Activated T-helper 2 cell treated with anti-CD3 and anti-CD28 coated beads, Interferon-gamma antibody, Interleukin-2, Interleukin-4, amounts not matched to agents 10 μg/mL and 5 μg/mL and 100 μg/mL, durations not matched to agents 14 hours and 24 hours and 36 hours (primary cell): ENCODE results near the gene CDK14. TPM values are rescaled to one million over a fixed set of nuclear protein-coding genes. Genes with fewer than 3 reads are reported as not detected.

ENCODE experiments used
- DNase-seq: peaks from one replicate; pipeline ENCODE4 v3.0.0; 2021; ENCODE audit warnings: low spot score
- H3K27ac Mint-ChIP-seq: one replicate; pipeline ENCODE4 v1.8.0; 2021; ENCODE audit warnings: mixed read lengths
- H3K27me3 Mint-ChIP-seq: one replicate; pipeline ENCODE4 v1.8.0; 2021; ENCODE audit warnings: low read depth, mixed read lengths
- H3K36me3 Mint-ChIP-seq: one replicate; pipeline ENCODE4 v1.8.0; 2021; ENCODE audit warnings: low read depth, mixed read lengths
- H3K4me1 Mint-ChIP-seq: one replicate; pipeline ENCODE4 v1.8.0; 2021; ENCODE audit warnings: low read depth, mixed read lengths
- H3K4me3 Mint-ChIP-seq: one replicate; pipeline ENCODE4 v1.8.0; 2021; ENCODE audit warnings: low read depth, mild to moderate bottlenecking, moderate library complexity, mixed read lengths
- H3K9me3 Mint-ChIP-seq: one replicate; pipeline ENCODE4 v1.8.0; 2021; ENCODE audit warnings: mixed read lengths
- intact Hi-C: fragments of 100-400 bp; cut with micrococcal nuclease; formaldehyde crosslinking; loops from one replicate; pipeline ENCODE4 v1.15.1; 2023
- total RNA-seq: library from RNA; stranded (reverse); gene quantifications from 2 replicates; pipeline ENCODE4 v1.2.3, GENCODE V29; 2022

CDK14 gene
- total RNA-seq, 1 donor from 2014 or later: 2.2 TPM

GRCh38 chr7:90705391-90706071, 109.4 kb downstream of the CDK14 start:
- no peaks in the 10 kb centered on the region for H3K9me3 Mint-ChIP-seq
- peaks cover 4% of the 10 kb centered on the region for H3K4me1 Mint-ChIP-seq
- H3K36me3 Mint-ChIP-seq: no peaks in the 10 kb centered on the region
- no peak overlapping the region for H3K4me3 Mint-ChIP-seq
- intact Hi-C loops: loop anchor here (10.0 kb wide), 1 partner anchor 329 kb away; no protein-coding TSS in a partner anchor
- H3K27ac Mint-ChIP-seq: no peak overlapping the region
- no peak for DNase-seq
- peaks cover 2% of the 10 kb centered on the region for H3K27me3 Mint-ChIP-seq

- no peaks in the 10 kb centered on the region for H3K36me3 Mint-ChIP-seq
- no peak for DNase-seq
- no peaks in the 10 kb centered on the region for H3K9me3 Mint-ChIP-seq
- no peaks in the 10 kb centered on the region for H3K4me1 Mint-ChIP-seq
- H3K4me3 Mint-ChIP-seq: no peak overlapping the region
- intact Hi-C loops: loop anchor here (10.0 kb wide), 1 partner anchor 329 kb away; no protein-coding TSS in a partner anchor
- peaks cover 2% of the 10 kb centered on the region for H3K27me3 Mint-ChIP-seq
- H3K27ac Mint-ChIP-seq: no peak overlapping the region
These were observed 110.1 kb downstream of the CDK14 start for GRCh38 chr7:90706072-90706716.

- Mint-ChIP-seq H3K4me3 (no peak overlapping the region), H3K4me1 (no peaks in the 10 kb centered on the region), H3K27me3 (no peaks in the 10 kb centered on the region), H3K36me3 (no peaks in the 10 kb centered on the region), H3K9me3 (no peaks in the 10 kb centered on the region), H3K27ac (no peak overlapping the region)
- intact Hi-C loops: loop anchor here (10.0 kb wide), 1 partner anchor 326 kb away; no protein-coding TSS in a partner anchor
- DNase-seq: no peak
These were observed 112.8 kb downstream of the CDK14 start for GRCh38 chr7:90708841-90709317.

GRCh38 chr7:90709501-90710465, 113.7 kb downstream of the CDK14 start:
- no peak overlapping the region for H3K4me3 Mint-ChIP-seq
- H3K9me3 Mint-ChIP-seq: no peaks in the 10 kb centered on the region
- H3K27me3 Mint-ChIP-seq: no peaks in the 10 kb centered on the region
- intact Hi-C loops: loop anchor here (10.0 kb wide), 1 partner anchor 325 kb away; no protein-coding TSS in a partner anchor
- H3K4me1 Mint-ChIP-seq: no peaks in the 10 kb centered on the region
- H3K27ac Mint-ChIP-seq: no peak overlapping the region
- no peaks in the 10 kb centered on the region for H3K36me3 Mint-ChIP-seq
- DNase-seq: no peak

- no peaks in the 10 kb centered on the region for H3K4me1 Mint-ChIP-seq
- H3K9me3 Mint-ChIP-seq: no peaks in the 10 kb centered on the region
- H3K4me3 Mint-ChIP-seq: no peak overlapping the region
- no peaks in the 10 kb centered on the region for H3K36me3 Mint-ChIP-seq
- no peaks in the 10 kb centered on the region for H3K27me3 Mint-ChIP-seq
- intact Hi-C loops: no loop called here
- no peak for DNase-seq
- no peak overlapping the region for H3K27ac Mint-ChIP-seq
These were observed 114.3 kb downstream of the CDK14 start for GRCh38 chr7:90710466-90710850.

GRCh38 chr7:90713628-90714027, 117.5 kb downstream of the CDK14 start:
- Mint-ChIP-seq H3K36me3 (no peaks in the 10 kb centered on the region), H3K4me3 (no peak overlapping the region), H3K9me3 (no peaks in the 10 kb centered on the region), H3K27me3 (no peaks in the 10 kb centered on the region), H3K27ac (no peak overlapping the region), H3K4me1 (no peaks in the 10 kb centered on the region)
- DNase-seq: no peak
- intact Hi-C loops: no loop called here

GRCh38 chr7:90715067-90715466, 118.9 kb downstream of the CDK14 start:
- Mint-ChIP-seq H3K36me3 (no peaks in the 10 kb centered on the region), H3K4me1 (no peaks in the 10 kb centered on the region), H3K4me3 (no peak overlapping the region), H3K9me3 (no peaks in the 10 kb centered on the region), H3K27ac (no peak overlapping the region), H3K27me3 (no peaks in the 10 kb centered on the region)
- intact Hi-C loops: no loop called here
- no peak for DNase-seq

GRCh38 chr7:90717296-90718060, 121.4 kb downstream of the CDK14 start:
- no peaks in the 10 kb centered on the region for H3K36me3 Mint-ChIP-seq
- intact Hi-C loops: no loop called here

GRCh38 chr7:90719155-90719554, 123.0 kb downstream of the CDK14 start:
- H3K9me3 Mint-ChIP-seq: no peaks in the 10 kb centered on the region
- H3K27ac Mint-ChIP-seq: no peak overlapping the region
- no peak overlapping the region for H3K4me3 Mint-ChIP-seq
- no peaks in the 10 kb centered on the region for H3K27me3 Mint-ChIP-seq
- no peaks in the 10 kb centered on the region for H3K4me1 Mint-ChIP-seq
- no peak for DNase-seq
- no peaks in the 10 kb centered on the region for H3K36me3 Mint-ChIP-seq
- intact Hi-C loops: no loop called here

More at GRCh38 chr7:90717296-90718060, 121.4 kb downstream of the CDK14 start:
- H3K4me3 Mint-ChIP-seq: no peak overlapping the region
- no peaks in the 10 kb centered on the region for H3K4me1 Mint-ChIP-seq
- no peak for DNase-seq
- no peak overlapping the region for H3K27ac Mint-ChIP-seq
- H3K27me3 Mint-ChIP-seq: no peaks in the 10 kb centered on the region
- no peaks in the 10 kb centered on the region for H3K9me3 Mint-ChIP-seq

GRCh38 chr7:90720984-90721760, 125.1 kb downstream of the CDK14 start:
- intact Hi-C loops: no loop called here
- Mint-ChIP-seq H3K27ac (no peak overlapping the region), H3K4me3 (no peak overlapping the region), H3K9me3 (no peaks in the 10 kb centered on the region), H3K36me3 (no peaks in the 10 kb centered on the region), H3K27me3 (no peaks in the 10 kb centered on the region), H3K4me1 (no peaks in the 10 kb centered on the region)
- no peak for DNase-seq

- Mint-ChIP-seq H3K4me3 (no peak overlapping the region), H3K27me3 (no peaks in the 10 kb centered on the region), H3K9me3 (no peaks in the 10 kb centered on the region), H3K36me3 (no peaks in the 10 kb centered on the region), H3K4me1 (no peaks in the 10 kb centered on the region), H3K27ac (no peak overlapping the region)
- intact Hi-C loops: no loop called here
- DNase-seq: no peak
These were observed 125.8 kb downstream of the CDK14 start for GRCh38 chr7:90721869-90722431.
